COLO668 (cell line): ENCODE results near the gene RBM34.
A peak's percentile ranks its signal among the peaks of the same experiment; 100 is the strongest.
"Not testable (repeated sequence)": the region's sequence is repeated elsewhere in the genome, so short reads cannot be mapped to it uniquely, and the experiment has no call there.

Source experiments
- DNase-seq: peaks from one replicate; lab custom pipeline; 2025; ENCODE audit not compliant: unreplicated experiment; lab: John Stamatoyannopoulos, UW

Gene RBM34, protein sequence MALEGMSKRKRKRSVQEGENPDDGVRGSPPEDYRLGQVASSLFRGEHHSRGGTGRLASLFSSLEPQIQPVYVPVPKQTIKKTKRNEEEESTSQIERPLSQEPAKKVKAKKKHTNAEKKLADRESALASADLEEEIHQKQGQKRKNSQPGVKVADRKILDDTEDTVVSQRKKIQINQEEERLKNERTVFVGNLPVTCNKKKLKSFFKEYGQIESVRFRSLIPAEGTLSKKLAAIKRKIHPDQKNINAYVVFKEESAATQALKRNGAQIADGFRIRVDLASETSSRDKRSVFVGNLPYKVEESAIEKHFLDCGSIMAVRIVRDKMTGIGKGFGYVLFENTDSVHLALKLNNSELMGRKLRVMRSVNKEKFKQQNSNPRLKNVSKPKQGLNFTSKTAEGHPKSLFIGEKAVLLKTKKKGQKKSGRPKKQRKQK

DNA sequence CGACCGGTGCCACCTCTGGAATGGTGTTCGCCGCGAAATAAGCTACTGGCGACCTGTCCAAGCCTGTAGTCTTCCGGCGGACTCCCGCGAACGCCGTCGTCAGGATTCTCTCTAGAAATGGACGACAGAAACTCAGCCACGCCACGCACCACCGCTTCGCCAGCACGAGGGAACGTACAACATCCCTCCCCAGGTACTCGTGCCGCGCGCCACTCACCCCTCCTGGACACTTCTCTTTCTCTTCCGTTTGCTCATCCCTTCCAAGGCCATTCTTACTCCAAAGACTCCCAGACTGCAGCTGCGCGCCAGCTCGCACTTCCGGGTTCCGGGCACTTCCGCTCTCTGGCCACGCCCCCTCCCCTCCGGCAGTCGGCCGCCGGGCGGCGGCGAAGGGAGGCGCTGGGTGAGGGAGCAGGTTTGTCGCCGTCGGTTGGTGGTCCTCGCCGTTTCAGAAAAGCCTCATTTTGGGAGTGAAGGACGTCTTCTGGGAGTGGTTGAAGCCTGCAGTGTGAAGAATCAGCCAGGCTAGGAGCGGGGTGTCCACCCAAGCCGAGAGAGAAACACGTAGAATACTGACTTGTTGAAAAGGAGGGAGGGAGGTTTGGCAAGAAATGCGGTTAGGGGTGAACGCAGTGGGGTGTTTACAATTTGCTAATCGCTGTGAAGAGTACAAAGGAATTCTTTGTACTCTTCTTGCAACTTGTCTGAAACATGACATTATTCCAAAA lies at the start of gene RBM34:
Gene RBM34, minus strand, starts transcription at position 294 of the 728 bp plus-strand sequence. Its CDS starts 24 bp downstream, at position 270.
- peak; percentile 95 for DNase-seq

DNA sequence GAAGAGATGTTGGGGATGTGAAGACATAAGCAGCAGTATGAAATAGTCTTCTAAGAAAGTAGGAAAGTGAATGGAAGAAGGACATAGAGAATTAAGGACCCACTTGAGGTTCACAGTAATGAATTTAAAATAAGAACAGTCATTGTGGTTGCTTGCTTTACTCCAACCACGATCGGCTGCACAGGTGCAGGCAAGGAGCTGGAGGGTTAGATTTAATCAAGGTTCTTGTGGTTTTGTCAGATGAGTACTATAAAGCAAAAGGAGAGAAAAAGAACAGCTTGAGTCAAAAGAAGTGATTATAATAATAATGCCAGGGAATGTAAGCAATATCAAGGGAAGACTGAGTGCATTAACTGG lies 46.1 kb upstream of the RBM34 start:
- DNase-seq = no peak

GRCh38 chr1:235206533-235207208 lies 45.6 kb upstream of the RBM34 start:
- DNase-seq = no peak

DNA sequence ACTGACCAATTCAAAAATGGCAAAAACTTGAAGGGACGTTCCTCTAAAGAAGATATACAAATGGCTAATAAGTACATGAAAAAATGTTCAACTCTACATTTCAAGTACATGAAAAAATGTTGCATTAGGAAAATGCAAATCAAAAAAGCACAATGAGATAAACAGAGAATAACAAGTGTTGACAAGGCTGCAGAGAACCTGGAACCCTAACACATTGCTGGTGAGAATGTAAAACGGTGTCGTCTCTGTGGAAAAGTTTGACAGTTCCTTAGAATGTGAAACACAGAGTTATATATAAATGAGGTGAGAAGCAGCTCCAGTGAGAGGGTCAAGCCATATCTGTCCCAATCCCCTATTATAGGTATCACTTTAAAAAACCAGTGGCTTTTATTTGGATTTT lies 44.6 kb upstream of the RBM34 start:
- DNase-seq = no peak

DNA sequence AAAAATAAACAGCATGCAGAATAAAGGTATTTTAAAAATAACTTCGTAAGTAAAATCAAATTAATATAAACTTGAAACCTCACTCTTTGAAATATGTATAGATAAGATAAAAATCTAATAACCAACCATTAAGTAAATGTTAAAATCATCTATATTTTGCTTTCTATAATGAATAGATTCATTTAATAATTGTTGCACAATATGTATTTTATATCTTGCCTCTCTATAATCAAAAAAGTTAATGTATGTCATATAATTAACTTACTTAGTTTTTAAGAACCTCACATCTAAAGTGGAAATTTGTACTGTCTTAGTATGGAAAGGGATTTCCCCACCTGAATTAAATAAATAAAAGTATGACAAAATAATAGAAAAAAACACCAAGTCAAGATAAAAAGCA lies 42.4 kb upstream of the RBM34 start:
- DNase-seq = no peak

DNA sequence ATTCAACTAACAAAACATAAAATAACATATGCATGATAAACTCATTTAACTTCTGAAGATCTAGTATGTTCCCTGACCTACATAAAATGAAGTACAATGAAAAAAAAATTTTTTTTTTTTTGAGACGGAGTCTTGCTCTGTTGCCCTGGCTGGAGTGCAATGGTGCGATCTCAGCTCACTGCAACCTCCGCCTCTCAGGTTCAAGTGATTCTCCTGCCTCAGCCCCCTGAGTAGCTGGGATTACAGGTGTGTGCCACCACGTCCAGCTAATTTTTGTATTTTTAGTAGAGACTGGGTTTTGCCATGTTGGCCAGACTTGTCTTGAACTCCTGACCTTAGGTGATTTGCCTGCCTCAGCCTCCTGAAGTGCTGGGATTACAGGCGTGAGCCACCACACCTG lies 41.4 kb upstream of the RBM34 start:
- not testable (repeated sequence) for DNase-seq

- no peak for DNase-seq
Observed at GRCh38 chr1:235199441-235199840, 38.4 kb upstream of the RBM34 start.

DNA sequence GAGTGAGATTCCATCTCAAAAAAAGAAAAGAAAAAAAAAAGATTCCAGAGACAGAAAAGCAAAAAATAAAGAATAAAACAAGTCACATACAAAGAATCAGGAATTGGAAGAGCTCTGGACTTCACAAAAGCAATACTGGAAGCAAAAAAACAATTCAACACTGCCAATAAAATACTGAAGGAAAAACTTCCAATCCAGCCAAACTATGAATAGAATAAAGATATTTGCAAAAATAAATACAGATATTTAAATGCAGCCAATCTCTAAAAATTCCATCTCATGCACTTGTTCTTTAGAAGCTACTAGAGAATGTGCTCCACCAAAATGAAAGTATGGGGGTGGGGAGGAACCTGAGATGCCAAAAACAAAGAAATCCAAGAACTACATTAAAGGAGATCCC lies 29.4 kb upstream of the RBM34 start:
- no peak for DNase-seq

DNA sequence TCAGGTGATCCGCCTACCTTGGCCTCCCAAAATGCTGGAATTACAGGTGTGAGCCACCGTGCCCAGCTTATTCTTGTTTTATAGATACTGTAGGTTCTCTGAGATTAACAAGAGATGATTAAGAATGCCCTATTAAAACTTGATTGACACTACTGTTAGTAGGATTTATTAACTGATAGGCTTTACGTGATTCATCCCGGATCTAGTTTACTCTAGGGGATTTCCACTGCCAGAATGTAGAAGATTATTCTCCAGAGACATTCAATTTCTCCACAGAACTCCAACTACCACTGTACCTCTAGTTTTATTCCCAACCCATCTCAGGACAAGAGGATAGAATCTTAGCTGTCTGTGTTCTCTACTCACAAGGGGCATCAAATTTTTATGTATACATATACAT lies 26.3 kb upstream of the RBM34 start:
- no peak for DNase-seq

- no peak for DNase-seq
Observed at GRCh38 chr1:235181561-235182245, 20.7 kb upstream of the RBM34 start.

GRCh38 chr1:235180916-235181460 lies 19.9 kb upstream of the RBM34 start:
- no peak for DNase-seq

- DNase-seq = no peak
Observed at GRCh38 chr1:235176486-235176885, 15.4 kb upstream of the RBM34 start.

DNA sequence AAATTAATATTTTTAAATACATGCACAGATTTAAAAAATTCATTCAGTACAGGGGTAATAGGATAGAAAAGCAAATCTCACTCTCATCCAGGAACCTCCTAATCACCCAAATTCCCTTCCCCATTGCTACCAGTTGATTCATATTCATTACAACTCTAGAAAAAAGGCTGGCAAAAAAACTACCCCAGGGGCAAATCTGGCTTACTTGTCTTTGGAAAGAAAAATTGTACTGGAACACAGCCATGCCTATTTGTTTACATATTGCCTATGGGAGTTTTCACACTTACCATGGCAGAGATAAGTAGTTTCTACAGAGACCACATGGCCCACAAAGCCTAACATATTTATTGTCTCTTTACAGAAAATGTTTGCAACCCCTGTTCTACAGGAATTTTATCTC lies 8.9 kb upstream of the RBM34 start:
- no peak for DNase-seq

GRCh38 chr1:235168375-235168774 lies 7.3 kb upstream of the RBM34 start:
- DNase-seq = no peak

GRCh38 chr1:235161685-235162327 lies 756 bp upstream of the RBM34 start:
- no peak for DNase-seq

GRCh38 chr1:235160383-235160956 lies 580 bp downstream of the RBM34 start:
- DNase-seq = no peak

- DNase-seq = peak; percentile 11
Observed at GRCh38 chr1:235159930-235160329, 1.1 kb downstream of the RBM34 start.

DNA sequence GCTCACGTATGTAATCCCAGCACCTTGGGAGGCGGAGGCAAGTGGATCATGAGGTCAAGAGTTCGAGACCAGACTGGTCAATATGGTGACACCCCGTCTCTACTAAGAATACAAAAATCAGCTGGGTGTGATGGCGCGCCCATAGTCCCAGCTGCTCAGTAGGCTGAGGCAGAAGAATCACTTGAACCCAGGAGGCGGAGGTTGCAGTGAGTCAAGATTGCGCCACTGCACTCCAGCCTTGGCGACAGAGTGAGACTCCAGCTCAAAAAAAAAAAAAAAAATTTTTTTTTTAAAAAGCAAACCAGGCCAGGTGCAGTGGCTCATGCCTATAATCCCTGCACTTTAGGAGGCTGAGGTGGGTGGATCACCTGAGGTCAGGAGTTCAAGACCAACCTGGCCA lies 1.8 kb downstream of the RBM34 start:
- DNase-seq = not testable (repeated sequence)

- no peak for DNase-seq
Observed at GRCh38 chr1:235158680-235159079, 2.4 kb downstream of the RBM34 start.

GRCh38 chr1:235157150-235157549 lies 3.9 kb downstream of the RBM34 start:
- no peak for DNase-seq
